K562 (cell line): Measurements from ENCODE around the gene SVBP. TPM values are rescaled to one million over a fixed set of nuclear protein-coding genes. Genes with fewer than 3 reads are reported as not detected.

Experiments
- CCNT2 ChIP-seq: IDR thresholded peaks from 2 replicates; pipeline ENCODE4 v1.6.1; 2011; ENCODE audit warnings: borderline replicate concordance, low read depth, mild to moderate bottlenecking, moderate library complexity, mixed read lengths, low read length; ENCODE audit not compliant: insufficient read length; ENCODE audit errors: extremely low read depth
- EGR1 ChIP-seq: fragments of 450-650 bp; conservative IDR thresholded peaks from 2 replicates; pipeline ENCODE4 v1.6.1; 2017; ENCODE audit warnings: mild to moderate bottlenecking
- KDM4B ChIP-seq, 2 experiments: fragments of 450-650 bp in 1 of 2; sonication (generic) in 1 of 2; IDR thresholded peaks; 2 replicates each; pipeline ENCODE4 v1.6.1; 2016 to 2017; ENCODE audit warnings: borderline replicate concordance in 2 of 2, antibody characterized with exemption in 1 of 2, low read depth in 1 of 2, mild to moderate bottlenecking in 1 of 2
- MIER1 ChIP-seq: fragments of 450-650 bp; IDR thresholded peaks from 2 replicates; pipeline ENCODE4 v1.6.1; 2016; ENCODE audit warnings: antibody characterized with exemption, mild to moderate bottlenecking, low read depth
- SMAD1 ChIP-seq: fragments of 150-350 bp; IDR thresholded peaks from 2 replicates; pipeline ENCODE4 v1.6.1; 2014; ENCODE audit warnings: low read length, low read depth; ENCODE audit not compliant: partially characterized antibody
- SUPT5H ChIP-seq: fragments of 450-650 bp; IDR thresholded peaks from 2 replicates; pipeline ENCODE4 v1.6.1; 2016
- TOE1 ChIP-seq, 2 experiments: fragments of 450-650 bp in 1 of 2; sonication (generic) in 1 of 2; formaldehyde crosslinking in 1 of 2; IDR thresholded peaks; 2 replicates each; pipeline versions ENCODE4 v1.7.1 to v1.8.0; 2016 to 2022; ENCODE audit warnings: borderline replicate concordance in 2 of 2, mild to moderate bottlenecking in 2 of 2, antibody characterized with exemption in 1 of 2, inconsistent platforms in 1 of 2, low read depth in 1 of 2, missing genetic modification reagents in 1 of 2, moderate library complexity in 1 of 2
- ZKSCAN3 ChIP-seq: fragments of 250-450 bp; sonication (Bioruptor Pico); IDR thresholded peaks from 2 replicates; pipeline ENCODE4 v1.4.0; 2020
- polyA plus RNA-seq, 8 experiments: library from polyadenylated mRNA; depleted of rRNA in 4 of 8; stranded (reverse) in 5 of 8; unstranded in 3 of 8; fragments of >200 nt; fragmentation: Nextera tagmentation in 2 of 8; fragmentation: Illumina TruSeq in 1 of 8; extraction: Ambion mirVana in 2 of 8; extraction: Trizol in 1 of 8; gene quantifications; 2 replicates each; pipeline versions ENCODE4 v1.2.1 to v1.2.3, GENCODE V29; 2011 to 2014; ENCODE audit warnings: inconsistent platforms in 1 of 8, missing spikeins in 1 of 8
- total RNA-seq, 7 experiments: library from RNA; depleted of rRNA in 6 of 7; stranded (reverse); fragments of >200 nt in 6 of 7; fragmentation: Illumina TruSeq in 2 of 7; extraction: Trizol in 2 of 7; gene quantifications; 2 replicates each; pipeline versions ENCODE4 v1.2.1 to v1.2.3, GENCODE V29; 2011 to 2021; ENCODE audit warnings: low replicate concordance in 1 of 7
- TF ChIP-seq, protein P1 (sequence below): fragments of 250-450 bp; sonication (Bioruptor Pico); IDR thresholded peaks from 2 replicates; pipeline ENCODE4 v1.4.0; 2020
- TF ChIP-seq, protein P2 (sequence below): fragments of 250-450 bp; sonication (Bioruptor Pico); IDR thresholded peaks from 2 replicates; pipeline ENCODE4 v1.4.0; 2020; ENCODE audit warnings: mild to moderate bottlenecking
- TF ChIP-seq, protein P3 (sequence below): fragments of 250-450 bp; sonication (Bioruptor Pico); IDR thresholded peaks from 2 replicates; pipeline ENCODE4 v1.4.0; 2020; ENCODE audit warnings: mild to moderate bottlenecking, moderate library complexity
- TF ChIP-seq, protein P4 (sequence below): fragments of 450-650 bp; IDR thresholded peaks from 2 replicates; pipeline ENCODE4 v1.6.1; 2016; ENCODE audit warnings: borderline replicate concordance
- TF ChIP-seq, protein P5 (sequence below): fragments of 450-650 bp; IDR thresholded peaks from 2 replicates; pipeline ENCODE4 v1.6.1; 2016

SVBP gene
- total and polyA plus RNA-seq, 9 of the 15 experiments (the other 6 are each of a cell fraction or from before 2014, with no cell fraction given), result 31.7 to 49.7 (median 40.0) TPM

DNA sequence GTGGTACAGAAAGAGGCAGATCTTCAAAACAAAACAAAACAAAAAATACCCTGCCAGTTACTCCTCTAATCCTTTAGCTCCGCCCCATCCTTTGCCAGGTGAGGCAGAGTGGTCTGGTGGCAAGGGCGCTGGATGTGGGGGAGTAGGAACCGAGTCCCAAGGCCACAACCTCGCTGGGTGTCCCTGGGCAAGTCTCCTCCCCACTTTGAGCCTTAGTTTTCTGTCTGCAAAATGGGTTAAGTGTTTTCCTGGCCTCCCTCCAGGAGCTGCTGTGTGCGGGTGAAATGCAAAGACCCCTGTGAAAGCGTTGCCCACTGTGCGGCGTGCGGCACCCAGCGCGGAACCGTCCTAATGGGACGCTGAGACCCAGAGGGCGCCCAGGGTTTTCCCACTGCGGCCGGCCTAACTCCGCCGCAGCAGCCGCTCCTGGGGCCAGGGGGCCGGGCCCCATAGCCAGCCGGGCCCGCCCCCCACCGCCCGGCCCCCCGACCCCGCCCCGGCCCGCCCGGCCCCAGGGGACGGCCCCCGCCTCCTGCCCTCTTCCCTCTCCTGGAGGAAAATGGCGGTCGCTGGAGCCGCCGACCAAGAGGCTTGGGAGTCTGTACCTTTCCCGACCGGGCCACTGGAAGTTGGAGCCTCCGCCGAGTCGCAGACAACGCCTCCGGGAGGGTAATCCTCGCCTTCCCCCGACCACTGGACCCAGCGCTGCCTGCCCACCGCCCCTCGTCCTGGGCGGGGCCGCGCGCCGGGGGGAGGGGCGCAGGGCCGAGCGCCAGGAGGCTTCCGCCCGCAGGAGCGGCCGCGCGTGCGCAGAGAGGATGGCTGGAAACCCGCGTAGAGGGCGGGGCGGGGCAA is at the start of gene SVBP, which contains the start of gene ERMAP (continued):
- TF ChIP-seq, protein P1, sequence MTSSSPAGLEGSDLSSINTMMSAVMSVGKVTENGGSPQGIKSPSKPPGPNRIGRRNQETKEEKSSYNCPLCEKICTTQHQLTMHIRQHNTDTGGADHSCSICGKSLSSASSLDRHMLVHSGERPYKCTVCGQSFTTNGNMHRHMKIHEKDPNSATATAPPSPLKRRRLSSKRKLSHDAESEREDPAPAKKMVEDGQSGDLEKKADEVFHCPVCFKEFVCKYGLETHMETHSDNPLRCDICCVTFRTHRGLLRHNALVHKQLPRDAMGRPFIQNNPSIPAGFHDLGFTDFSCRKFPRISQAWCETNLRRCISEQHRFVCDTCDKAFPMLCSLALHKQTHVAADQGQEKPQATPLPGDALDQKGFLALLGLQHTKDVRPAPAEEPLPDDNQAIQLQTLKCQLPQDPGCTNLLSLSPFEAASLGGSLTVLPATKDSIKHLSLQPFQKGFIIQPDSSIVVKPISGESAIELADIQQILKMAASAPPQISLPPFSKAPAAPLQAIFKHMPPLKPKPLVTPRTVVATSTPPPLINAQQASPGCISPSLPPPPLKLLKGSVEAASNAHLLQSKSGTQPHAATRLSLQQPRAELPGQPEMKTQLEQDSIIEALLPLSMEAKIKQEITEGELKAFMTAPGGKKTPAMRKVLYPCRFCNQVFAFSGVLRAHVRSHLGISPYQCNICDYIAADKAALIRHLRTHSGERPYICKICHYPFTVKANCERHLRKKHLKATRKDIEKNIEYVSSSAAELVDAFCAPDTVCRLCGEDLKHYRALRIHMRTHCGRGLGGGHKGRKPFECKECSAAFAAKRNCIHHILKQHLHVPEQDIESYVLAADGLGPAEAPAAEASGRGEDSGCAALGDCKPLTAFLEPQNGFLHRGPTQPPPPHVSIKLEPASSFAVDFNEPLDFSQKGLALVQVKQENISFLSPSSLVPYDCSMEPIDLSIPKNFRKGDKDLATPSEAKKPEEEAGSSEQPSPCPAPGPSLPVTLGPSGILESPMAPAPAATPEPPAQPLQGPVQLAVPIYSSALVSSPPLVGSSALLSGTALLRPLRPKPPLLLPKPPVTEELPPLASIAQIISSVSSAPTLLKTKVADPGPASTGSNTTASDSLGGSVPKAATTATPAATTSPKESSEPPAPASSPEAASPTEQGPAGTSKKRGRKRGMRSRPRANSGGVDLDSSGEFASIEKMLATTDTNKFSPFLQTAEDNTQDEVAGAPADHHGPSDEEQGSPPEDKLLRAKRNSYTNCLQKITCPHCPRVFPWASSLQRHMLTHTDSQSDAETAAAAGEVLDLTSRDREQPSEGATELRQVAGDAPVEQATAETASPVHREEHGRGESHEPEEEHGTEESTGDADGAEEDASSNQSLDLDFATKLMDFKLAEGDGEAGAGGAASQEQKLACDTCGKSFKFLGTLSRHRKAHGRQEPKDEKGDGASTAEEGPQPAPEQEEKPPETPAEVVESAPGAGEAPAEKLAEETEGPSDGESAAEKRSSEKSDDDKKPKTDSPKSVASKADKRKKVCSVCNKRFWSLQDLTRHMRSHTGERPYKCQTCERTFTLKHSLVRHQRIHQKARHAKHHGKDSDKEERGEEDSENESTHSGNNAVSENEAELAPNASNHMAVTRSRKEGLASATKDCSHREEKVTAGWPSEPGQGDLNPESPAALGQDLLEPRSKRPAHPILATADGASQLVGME (CRISPR knock-in tag), result no peak
- TF ChIP-seq, protein P2, sequence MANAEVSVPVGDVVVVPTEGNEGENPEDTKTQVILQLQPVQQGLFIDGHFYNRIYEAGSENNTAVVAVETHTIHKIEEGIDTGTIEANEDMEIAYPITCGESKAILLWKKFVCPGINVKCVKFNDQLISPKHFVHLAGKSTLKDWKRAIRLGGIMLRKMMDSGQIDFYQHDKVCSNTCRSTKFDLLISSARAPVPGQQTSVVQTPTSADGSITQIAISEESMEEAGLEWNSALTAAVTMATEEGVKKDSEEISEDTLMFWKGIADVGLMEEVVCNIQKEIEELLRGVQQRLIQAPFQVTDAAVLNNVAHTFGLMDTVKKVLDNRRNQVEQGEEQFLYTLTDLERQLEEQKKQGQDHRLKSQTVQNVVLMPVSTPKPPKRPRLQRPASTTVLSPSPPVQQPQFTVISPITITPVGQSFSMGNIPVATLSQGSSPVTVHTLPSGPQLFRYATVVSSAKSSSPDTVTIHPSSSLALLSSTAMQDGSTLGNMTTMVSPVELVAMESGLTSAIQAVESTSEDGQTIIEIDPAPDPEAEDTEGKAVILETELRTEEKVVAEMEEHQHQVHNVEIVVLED (CRISPR knock-in tag), result peak; percentile 55
- TF ChIP-seq, protein P3, sequence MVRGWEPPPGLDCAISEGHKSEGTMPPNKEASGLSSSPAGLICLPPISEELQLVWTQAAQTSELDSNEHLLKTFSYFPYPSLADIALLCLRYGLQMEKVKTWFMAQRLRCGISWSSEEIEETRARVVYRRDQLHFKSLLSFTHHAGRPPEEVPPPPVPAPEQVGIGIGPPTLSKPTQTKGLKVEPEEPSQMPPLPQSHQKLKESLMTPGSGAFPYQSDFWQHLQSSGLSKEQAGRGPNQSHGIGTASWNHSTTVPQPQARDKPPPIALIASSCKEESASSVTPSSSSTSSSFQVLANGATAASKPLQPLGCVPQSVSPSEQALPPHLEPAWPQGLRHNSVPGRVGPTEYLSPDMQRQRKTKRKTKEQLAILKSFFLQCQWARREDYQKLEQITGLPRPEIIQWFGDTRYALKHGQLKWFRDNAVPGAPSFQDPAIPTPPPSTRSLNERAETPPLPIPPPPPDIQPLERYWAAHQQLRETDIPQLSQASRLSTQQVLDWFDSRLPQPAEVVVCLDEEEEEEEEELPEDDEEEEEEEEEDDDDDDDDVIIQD (CRISPR knock-in tag), result no peak
- no peak for TF ChIP-seq MIER1
- peak; percentile 29; the same call in 1 of the 2 replicates for TF ChIP-seq EGR1
- peak; percentile 89 for TF ChIP-seq CCNT2
- peak; percentile 59 for TF ChIP-seq SMAD1
- TF ChIP-seq KDM4B (IDR thresholded peaks at IDR 0.05; ENCODE audit: borderline replicate concordance in 2 of 2, low read depth in 1 of 2), result peak in 1 of 2 experiments; percentile 45; a peak in 1 of 4 replicates
- TF ChIP-seq, protein P4, sequence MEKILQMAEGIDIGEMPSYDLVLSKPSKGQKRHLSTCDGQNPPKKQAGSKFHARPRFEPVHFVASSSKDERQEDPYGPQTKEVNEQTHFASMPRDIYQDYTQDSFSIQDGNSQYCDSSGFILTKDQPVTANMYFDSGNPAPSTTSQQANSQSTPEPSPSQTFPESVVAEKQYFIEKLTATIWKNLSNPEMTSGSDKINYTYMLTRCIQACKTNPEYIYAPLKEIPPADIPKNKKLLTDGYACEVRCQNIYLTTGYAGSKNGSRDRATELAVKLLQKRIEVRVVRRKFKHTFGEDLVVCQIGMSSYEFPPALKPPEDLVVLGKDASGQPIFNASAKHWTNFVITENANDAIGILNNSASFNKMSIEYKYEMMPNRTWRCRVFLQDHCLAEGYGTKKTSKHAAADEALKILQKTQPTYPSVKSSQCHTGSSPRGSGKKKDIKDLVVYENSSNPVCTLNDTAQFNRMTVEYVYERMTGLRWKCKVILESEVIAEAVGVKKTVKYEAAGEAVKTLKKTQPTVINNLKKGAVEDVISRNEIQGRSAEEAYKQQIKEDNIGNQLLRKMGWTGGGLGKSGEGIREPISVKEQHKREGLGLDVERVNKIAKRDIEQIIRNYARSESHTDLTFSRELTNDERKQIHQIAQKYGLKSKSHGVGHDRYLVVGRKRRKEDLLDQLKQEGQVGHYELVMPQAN, result peak; percentile 53; the same call in 1 of the 2 replicates
- TF ChIP-seq, protein P5, sequence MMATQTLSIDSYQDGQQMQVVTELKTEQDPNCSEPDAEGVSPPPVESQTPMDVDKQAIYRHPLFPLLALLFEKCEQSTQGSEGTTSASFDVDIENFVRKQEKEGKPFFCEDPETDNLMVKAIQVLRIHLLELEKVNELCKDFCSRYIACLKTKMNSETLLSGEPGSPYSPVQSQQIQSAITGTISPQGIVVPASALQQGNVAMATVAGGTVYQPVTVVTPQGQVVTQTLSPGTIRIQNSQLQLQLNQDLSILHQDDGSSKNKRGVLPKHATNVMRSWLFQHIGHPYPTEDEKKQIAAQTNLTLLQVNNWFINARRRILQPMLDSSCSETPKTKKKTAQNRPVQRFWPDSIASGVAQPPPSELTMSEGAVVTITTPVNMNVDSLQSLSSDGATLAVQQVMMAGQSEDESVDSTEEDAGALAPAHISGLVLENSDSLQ, result no peak
- peak; percentile 88 for TF ChIP-seq SUPT5H
- TF ChIP-seq ZKSCAN3 (CRISPR knock-in tag), result no peak
- 0 out of 2 replicates have a peak, but pooled peaks have one; percentile 51 for TF ChIP-seq TOE1 (IDR thresholded peaks at IDR 0.05; ENCODE audit: borderline replicate concordance)
- no peak for TF ChIP-seq TOE1 (CRISPR knock-in tag; IDR thresholded peaks at IDR 0.05; ENCODE audit: borderline replicate concordance, low read depth)
